Endothelial cell of coronary artery (primary cell): ENCODE results near the gene ANKRD10. TPM values are rescaled to one million over a fixed set of nuclear protein-coding genes. Genes with fewer than 3 reads are reported as not detected.

ENCODE experiments used
- total RNA-seq: library from RNA; depleted of rRNA; stranded (reverse); fragments of >200 nt; gene quantifications from 2 replicates; pipeline ENCODE4 v1.2.3, GENCODE V29; 2014

Gene ANKRD10
- 71.3 and 83.8 TPM in 2 replicates for total RNA-seq

GRCh38 chr13:110915057-110915873, at the start of gene ANKRD10:
Gene ANKRD10 (minus strand): TSS chr13:110915069. CDS start chr13:110914934, 135 bp downstream.

Other genes starting within 250 kb of the ANKRD10 start
- 42.8 and 66.0 TPM in 2 replicates for gene CARS2, start 209.0 kb downstream of the ANKRD10 start, total RNA-seq
- 15.6 and 18.6 TPM in 2 replicates for gene ING1, start 201.4 kb downstream of the ANKRD10 start, total RNA-seq
- gene ARHGEF7, start 200.2 kb upstream of the ANKRD10 start, total RNA-seq = 137 and 164 TPM in 2 replicates